Mesendoderm (in vitro differentiated cells): Measurements from ENCODE around the gene TRIM40. TPM values are rescaled to one million over a fixed set of nuclear protein-coding genes. Genes with fewer than 3 reads are reported as not detected.

ENCODE experiments used
- DNase-seq: peaks from one replicate; pipeline ENCODE4 v3.0.0; 2013
- H2AK5ac ChIP-seq: 2 replicates; pipeline ENCODE4 v1.6.1; 2013; ENCODE audit warnings: low read length, inconsistent platforms
- H2BK120ac ChIP-seq: 2 replicates; pipeline ENCODE4 v1.6.1; 2013; ENCODE audit warnings: low read depth, mild to moderate bottlenecking, low read length, moderate library complexity, mixed read lengths
- H2BK15ac ChIP-seq: replicated peaks from 2 replicates; pipeline ENCODE4 v1.6.1; 2013; ENCODE audit warnings: low read depth, mild to moderate bottlenecking, moderate library complexity
- H2BK5ac ChIP-seq: 2 replicates; pipeline ENCODE4 v1.6.1; 2013; ENCODE audit warnings: low read length, inconsistent platforms
- H3K18ac ChIP-seq: 2 replicates; pipeline ENCODE4 v1.6.1; 2013; ENCODE audit warnings: mild to moderate bottlenecking, low read length, mixed read lengths
- H3K23ac ChIP-seq: one replicate; pipeline ENCODE4 v1.6.1; 2013; ENCODE audit warnings: low read length
- H3K27ac ChIP-seq: 2 replicates; pipeline ENCODE4 v1.5.1; 2013; ENCODE audit warnings: low read depth, mild to moderate bottlenecking, inconsistent platforms, low read length, moderate library complexity
- H3K27me3 ChIP-seq: 2 replicates; pipeline ENCODE4 v1.6.1; 2013; ENCODE audit warnings: low read length, control low read depth, mild to moderate bottlenecking, inconsistent platforms; ENCODE audit not compliant: insufficient read depth, poor library complexity
- H3K36me3 ChIP-seq: 2 replicates; pipeline ENCODE4 v1.6.1; 2013; ENCODE audit warnings: low read length, inconsistent platforms; ENCODE audit not compliant: control insufficient read depth, insufficient read depth
- H3K4ac ChIP-seq: one replicate; pipeline ENCODE4 v1.6.1; 2013; ENCODE audit warnings: low read depth, mild to moderate bottlenecking, low read length, moderate library complexity
- H3K4me1 ChIP-seq: 2 replicates; pipeline ENCODE4 v1.6.1; 2013; ENCODE audit warnings: low read depth, low read length, inconsistent platforms; ENCODE audit not compliant: control insufficient read depth
- H3K4me2 ChIP-seq: 2 replicates; pipeline ENCODE4 v1.6.1; 2013; ENCODE audit warnings: low read length
- H3K4me3 ChIP-seq: 2 replicates; pipeline ENCODE4 v1.5.1; 2013; ENCODE audit warnings: mild to moderate bottlenecking, low read length
- H3K56ac ChIP-seq: one replicate; pipeline ENCODE4 v1.6.1; 2013; ENCODE audit warnings: low read length
- H3K79me1 ChIP-seq: 2 replicates; pipeline ENCODE4 v1.6.1; 2013; ENCODE audit warnings: low read length, inconsistent platforms
- H3K79me2 ChIP-seq: 2 replicates; pipeline ENCODE4 v1.6.1; 2013; ENCODE audit warnings: mild to moderate bottlenecking, low read length; ENCODE audit not compliant: control insufficient read depth, insufficient read depth
- H3K9ac ChIP-seq: 2 replicates; pipeline ENCODE4 v1.6.1; 2013; ENCODE audit warnings: low read length, inconsistent platforms
- H4K5ac ChIP-seq: one replicate; pipeline ENCODE4 v1.6.1; 2013; ENCODE audit warnings: low read length
- H4K8ac ChIP-seq: one replicate; pipeline ENCODE4 v1.6.1; 2013; ENCODE audit warnings: low read depth, mild to moderate bottlenecking, control low read depth, low read length, moderate library complexity
- WGBS: extraction: QIAGEN DNeasy Blood & Tissue Kit; methylation state at CpG from one replicate; pipeline ENCODE4 v1.1.7; 2013; ENCODE audit warnings: low lambda C conversion rate, missing lambda C conversion rate; ENCODE audit not compliant: insufficient coverage; ENCODE audit errors: extremely low coverage; 5-methylcytosine and 5-hydroxymethylcytosine counted together
- small RNA-seq: library from polyadenylated mRNA; stranded (forward); fragments of <200 nt; extraction: miRNeasy Mini kit (QIAGEN cat#:217004); gene quantifications from one replicate; pipeline ENCODE3, GENCODE V24; 2013; ENCODE audit not compliant: insufficient read depth

The TRIM40 gene

DNA sequence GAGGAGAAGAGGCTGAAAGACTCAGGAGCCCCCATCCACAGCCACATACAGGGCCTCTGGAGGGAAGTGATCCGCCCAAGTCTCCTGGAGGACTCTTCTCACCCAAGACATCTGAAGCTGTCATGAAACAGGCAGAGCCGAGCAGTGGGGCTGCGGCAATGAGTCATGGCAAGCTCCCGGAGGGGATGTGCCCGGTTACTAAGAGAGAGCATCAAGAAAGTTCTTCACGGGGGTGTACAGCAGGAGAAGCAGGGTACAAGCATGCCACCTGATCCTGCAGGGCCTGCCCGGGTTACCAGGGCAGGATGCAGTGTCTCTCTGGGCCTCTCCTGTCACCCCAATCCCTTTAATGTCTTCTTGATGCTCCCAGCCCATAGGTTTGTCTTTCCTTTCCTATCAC, 56.1 kb downstream of the TRIM40 start:
- H4K8ac ChIP-seq = no peak overlapping the region
- H3K18ac ChIP-seq = no peak overlapping the region
- H2AK5ac ChIP-seq = no peak overlapping the region
- DNase-seq = no peak
- no peak overlapping the region for H3K27ac ChIP-seq
- no peak overlapping the region for H3K56ac ChIP-seq
- no peaks in the 10 kb centered on the region for H3K79me1 ChIP-seq
- no peak overlapping the region for H2BK5ac ChIP-seq
- H2BK120ac ChIP-seq = no peak overlapping the region
- H3K4me2 ChIP-seq = no peak overlapping the region
- H3K36me3 ChIP-seq = peaks cover 2% of the 10 kb centered on the region
- H3K79me2 ChIP-seq = no peaks in the 10 kb centered on the region
- H3K4ac ChIP-seq = no peak overlapping the region
- H3K4me3 ChIP-seq = no peak overlapping the region
- H3K4me1 ChIP-seq = no peaks in the 10 kb centered on the region
- H3K23ac ChIP-seq = no peak overlapping the region
- WGBS = no CpG with 5 or more reads among the region's 7 CpGs
- no peaks in the 10 kb centered on the region for H3K27me3 ChIP-seq
- H4K5ac ChIP-seq = no peak overlapping the region
- no peak overlapping the region for H3K9ac ChIP-seq
- no peak overlapping the region for H2BK15ac ChIP-seq

DNA sequence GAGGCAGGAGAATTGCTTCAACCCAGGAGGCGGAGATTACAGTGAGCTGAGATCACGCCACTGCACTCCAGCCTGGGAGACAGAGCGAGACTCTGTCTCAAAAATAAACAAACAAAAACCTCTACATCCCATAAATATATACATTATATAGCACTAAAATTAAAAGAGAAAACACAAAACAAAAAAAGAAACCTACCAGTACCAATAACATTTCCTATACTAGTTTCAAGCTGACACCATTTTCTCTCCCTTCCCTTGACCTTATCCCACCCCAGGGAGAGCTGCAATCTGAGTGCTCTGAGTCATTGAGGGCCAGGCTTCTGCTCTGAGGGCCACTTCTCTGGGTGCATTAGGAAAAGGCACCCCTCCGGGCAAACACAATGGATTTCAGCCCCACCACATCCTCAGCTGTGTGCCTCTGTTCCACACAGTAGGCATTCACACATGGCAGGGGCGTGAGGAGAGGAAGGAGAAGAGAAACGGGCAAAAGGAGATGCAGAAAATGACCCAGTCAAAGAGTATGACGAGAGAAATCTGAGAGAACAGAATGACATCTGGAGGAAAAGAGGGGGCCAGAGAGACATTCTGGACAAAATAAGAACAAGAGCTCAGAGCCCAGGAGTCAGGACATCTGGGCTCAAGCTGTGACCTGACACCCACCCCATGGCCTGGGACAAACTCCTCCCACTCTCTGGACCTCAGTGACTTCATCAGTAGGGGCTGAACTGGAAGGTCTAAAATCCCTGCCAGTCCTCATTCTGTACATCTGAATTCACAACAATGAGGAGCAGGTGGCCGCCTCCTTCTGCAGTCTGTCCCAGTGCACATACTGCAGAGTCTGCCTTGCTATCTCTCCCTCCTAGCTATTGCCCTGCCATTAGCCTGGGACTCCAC, 59.1 kb downstream of the TRIM40 start:
- DNase-seq = no peak
- no peak overlapping the region for H2BK120ac ChIP-seq

DNA sequence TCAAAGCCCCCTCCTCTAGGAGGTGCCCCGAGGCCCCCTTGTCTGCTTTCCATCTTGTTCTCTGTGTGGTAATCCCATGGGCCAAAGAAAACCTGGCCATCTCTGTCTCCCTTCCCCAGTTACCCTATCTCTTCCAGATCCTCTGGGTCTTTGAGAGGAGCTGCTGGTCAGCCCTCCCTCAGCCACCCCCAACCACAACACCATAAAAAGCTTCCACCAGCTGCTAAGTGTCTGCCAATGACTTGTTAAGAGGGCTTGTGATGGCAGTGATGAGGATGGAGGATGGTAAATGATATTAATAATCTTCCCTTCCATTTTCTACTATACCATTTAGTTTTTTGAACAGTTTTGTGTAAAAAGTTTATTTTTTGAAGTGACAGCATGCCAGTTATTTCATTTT, 60.0 kb downstream of the TRIM40 start:
- Histone ChIP-seq H3K79me1 (no peaks in the 10 kb centered on the region), H2AK5ac (no peak overlapping the region), H3K4me2 (no peak overlapping the region), H3K56ac (no peak overlapping the region), H3K27ac (no peak overlapping the region), H3K79me2 (no peaks in the 10 kb centered on the region), H3K36me3 (peaks cover 5% of the 10 kb centered on the region), H3K4me1 (no peaks in the 10 kb centered on the region), H2BK15ac (no peak overlapping the region), H3K23ac (no peak overlapping the region), H3K27me3 (no peaks in the 10 kb centered on the region), H3K18ac (no peak overlapping the region), H4K8ac (no peak overlapping the region), H2BK5ac (no peak overlapping the region), H3K9ac (no peak overlapping the region), H2BK120ac (no peak overlapping the region), H4K5ac (no peak overlapping the region), H3K4ac (no peak overlapping the region), H3K4me3 (no peak overlapping the region)
- WGBS = no CpG with 5 or more reads among the region's 1 CpG
- no peak for DNase-seq

More for the DNA sequence above, 59.1 kb downstream of the TRIM40 start:
- Histone ChIP-seq H2BK5ac (no peak overlapping the region), H3K36me3 (peaks cover 3% of the 10 kb centered on the region), H2BK15ac (no peak overlapping the region), H3K4me3 (no peak overlapping the region), H3K79me1 (no peaks in the 10 kb centered on the region), H4K5ac (no peak overlapping the region), H3K27ac (no peak overlapping the region), H3K4me1 (no peaks in the 10 kb centered on the region), H3K9ac (no peak overlapping the region), H3K23ac (no peak overlapping the region), H3K4me2 (no peak overlapping the region), H3K79me2 (no peaks in the 10 kb centered on the region), H4K8ac (no peak overlapping the region), H3K27me3 (no peaks in the 10 kb centered on the region), H2AK5ac (no peak overlapping the region), H3K4ac (no peak overlapping the region), H3K18ac (no peak overlapping the region), H3K56ac (no peak overlapping the region)
- WGBS = no CpG with 5 or more reads among the region's 8 CpGs

DNA sequence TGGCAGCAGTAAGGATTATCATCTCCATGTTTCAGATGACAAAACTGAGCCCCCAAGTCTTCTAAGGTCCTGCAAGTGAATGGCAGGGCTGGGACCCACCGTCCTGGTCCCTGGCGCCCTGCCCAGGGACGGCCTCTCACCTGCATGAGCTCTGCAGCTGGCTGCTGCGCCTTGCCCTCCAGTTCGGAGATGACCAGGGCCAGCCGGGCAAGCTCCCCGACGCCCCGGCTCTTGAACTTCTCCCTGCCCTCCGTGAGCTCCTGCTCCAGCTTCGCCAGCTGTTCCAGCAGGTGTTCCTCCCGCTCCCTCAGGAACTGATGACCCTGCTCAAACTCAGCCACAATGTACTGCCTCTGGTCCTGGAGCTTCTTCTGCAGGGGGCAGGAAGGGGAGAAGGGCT, 60.4 kb downstream of the TRIM40 start:
- Histone ChIP-seq H2AK5ac (no peak overlapping the region), H4K8ac (no peak overlapping the region), H3K4ac (no peak overlapping the region), H3K79me1 (no peaks in the 10 kb centered on the region), H3K4me2 (no peak overlapping the region), H2BK15ac (no peak overlapping the region), H3K56ac (no peak overlapping the region), H3K4me1 (no peaks in the 10 kb centered on the region), H4K5ac (no peak overlapping the region), H3K79me2 (no peaks in the 10 kb centered on the region), H3K36me3 (peaks cover 5% of the 10 kb centered on the region), H3K23ac (no peak overlapping the region), H2BK120ac (no peak overlapping the region), H3K27me3 (no peaks in the 10 kb centered on the region), H2BK5ac (no peak overlapping the region), H3K4me3 (no peak overlapping the region), H3K18ac (no peak overlapping the region), H3K9ac (no peak overlapping the region), H3K27ac (no peak overlapping the region)
- WGBS = no CpG with 5 or more reads among the region's 12 CpGs
- DNase-seq = no peak

Small RNA genes lying within 50 kb of the gene (small RNA-seq; reads per million reads assigned to genes)
- not detected for gene RF00554
